Stimulated activated CD8-positive, alpha-beta memory T cell treated with anti-CD3 and anti-CD28 coated beads, Interleukin-2, amount 100 ng/mL, for 48 hours (primary cell): ENCODE data around the gene WDFY4.

ENCODE experiments used
- DNase-seq, 2 donors: peaks; one replicate each; pipeline ENCODE4 v3.0.0-alpha.2; 2020; ENCODE audit warnings: low read depth in 2 of 2

Gene WDFY4

DNA sequence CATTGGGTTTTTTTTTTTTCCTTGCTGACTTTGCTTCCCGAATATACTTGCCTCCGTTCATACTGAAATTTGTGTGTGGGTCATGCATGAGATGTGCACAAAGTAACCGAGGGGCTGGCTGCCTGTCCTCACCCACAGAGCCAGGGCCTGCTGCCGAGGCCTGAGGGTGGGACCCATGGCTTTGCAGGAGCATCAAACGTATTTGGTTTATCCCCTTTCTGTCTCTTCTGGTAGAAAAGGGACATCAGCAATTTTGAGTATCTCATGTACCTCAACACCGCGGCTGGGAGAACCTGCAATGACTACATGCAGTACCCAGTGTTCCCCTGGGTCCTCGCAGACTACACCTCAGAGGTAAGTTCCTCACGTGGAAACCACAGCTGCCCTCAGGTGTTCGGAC is 258.4 kb downstream of the WDFY4 start:
- DNase-seq: no peak

DNA sequence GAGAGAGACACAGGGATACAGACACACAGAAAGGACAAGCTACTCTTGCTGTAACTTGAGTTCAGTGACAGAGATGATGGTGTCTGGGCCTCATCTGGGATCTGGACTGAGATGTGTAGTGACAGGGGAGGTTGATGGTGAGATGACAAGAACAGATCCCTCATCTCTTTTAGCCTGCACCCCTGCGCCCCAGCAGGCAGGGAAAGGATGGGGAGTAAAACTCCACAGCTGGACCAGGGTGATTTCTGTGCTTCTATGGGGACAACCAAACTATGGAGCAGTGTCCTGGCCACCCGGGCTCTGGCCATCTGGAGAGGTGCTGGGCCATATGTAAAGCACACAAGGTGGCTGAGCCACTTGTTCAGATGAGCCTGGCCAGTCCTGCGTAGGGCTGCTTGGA is 259.5 kb downstream of the WDFY4 start:
- no peak for DNase-seq

DNA sequence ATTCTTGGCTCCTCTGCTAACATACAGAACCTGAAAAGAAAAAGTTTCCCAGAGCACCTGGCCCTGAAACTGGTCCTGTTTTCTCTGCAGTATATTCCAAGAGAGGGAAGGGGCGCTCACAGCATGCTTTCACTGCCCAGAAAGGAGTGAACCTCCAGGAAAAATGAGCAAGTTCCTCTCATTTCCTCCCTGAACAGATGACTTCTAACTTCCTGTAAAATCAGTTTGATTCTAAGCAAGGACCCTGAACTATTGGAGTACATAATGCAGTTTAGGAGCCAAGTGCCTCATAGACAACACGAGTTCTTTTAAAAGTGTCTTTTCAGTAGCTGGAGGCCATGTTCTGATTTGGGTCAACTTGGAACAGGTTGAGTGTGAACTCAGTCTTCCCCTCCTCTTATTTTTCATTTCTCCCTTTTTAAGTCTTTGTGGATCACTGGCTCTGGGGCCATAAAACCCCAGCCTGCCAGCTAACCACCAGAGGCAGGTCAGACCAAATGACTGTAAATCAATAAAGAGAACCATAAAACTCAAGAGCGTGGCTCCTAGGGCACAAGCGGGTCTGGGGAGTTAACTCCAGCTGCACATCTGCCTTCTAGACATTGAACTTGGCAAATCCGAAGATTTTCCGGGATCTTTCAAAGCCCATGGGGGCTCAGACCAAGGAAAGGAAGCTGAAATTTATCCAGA is 260.9 kb downstream of the WDFY4 start:
- DNase-seq: no peak

DNA sequence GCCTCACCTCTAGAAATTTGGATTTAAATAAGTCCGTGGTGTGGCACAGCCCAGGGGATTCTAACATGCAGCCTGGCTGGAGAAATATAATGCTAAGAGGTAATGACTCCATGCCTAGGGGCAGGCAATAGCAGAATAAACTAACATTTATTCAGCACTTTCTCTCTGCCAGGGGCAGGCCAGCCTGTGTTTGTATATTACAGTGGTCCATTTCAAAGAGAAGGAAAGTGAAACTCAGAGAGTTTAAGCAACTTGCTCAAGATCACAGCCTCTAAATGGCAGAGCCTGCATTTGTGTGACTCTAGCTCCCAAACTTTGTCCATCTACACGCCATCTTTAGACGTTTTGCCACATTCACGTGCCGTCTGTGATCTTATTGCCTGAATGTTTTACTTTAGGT is 261.7 kb downstream of the WDFY4 start:
- DNase-seq: no peak

DNA sequence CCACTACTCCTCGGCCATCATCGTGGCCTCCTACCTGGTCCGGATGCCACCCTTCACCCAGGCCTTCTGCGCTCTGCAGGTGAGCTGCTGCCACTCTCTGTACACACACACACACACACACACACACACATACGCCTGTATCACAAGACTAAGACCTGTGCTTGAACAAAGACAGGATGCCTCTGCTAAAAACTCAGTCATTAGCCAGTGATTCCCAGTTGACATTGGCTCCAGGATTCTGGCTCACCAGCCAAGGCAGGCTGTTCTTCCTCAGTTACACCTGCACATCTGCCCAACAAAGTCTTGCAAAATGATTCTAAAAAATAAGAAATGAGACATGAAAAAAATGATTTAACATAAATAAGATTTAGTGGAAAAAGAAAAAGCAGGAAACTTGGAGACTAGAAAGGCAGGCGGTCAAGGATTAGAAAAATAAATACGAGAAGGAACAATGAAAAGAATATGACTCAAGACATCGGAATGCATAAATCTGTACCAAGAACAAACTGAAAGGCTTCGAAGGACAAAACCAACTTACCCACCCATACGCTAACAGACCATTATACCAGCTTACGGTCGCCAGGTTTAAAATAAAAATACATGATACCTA is 262.3 kb downstream of the WDFY4 start:
- no peak for DNase-seq

DNA sequence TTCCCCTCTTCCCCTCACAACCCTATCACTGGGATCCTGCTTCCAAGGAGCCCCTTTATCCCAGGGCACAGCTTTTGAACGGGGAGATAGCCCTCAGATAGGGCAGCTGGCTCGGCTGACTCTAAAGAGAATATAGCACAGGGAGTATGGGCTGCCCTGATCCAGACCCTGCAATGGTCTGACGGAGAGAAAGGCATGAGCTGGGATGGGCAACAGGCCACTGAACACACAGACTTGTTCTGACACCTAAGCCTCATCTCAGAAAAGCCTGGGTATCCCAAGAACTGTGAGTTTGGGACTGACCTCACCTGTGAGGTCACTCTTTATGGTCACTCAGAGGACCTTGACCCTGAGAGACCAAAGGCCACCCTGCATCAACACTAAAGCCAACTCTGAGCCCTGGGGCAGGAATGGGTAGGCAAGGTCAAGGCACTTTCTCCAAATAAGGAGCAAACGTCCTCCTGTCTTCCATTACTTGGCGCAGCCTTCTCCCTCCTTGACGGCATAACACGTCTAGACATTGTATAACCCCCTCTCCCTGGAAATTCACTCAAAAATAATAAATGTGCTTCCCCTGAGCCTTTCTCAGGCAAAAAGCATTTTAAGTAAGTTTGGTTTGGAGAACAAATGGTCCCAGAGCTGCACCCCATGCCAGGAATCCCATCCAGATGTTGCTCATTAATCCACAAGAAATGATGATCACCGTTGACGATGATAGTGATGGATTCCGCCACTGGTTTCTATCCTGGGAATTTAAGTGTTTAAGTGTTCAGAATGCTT is 263.2 kb downstream of the WDFY4 start:
- DNase-seq: no peak

DNA sequence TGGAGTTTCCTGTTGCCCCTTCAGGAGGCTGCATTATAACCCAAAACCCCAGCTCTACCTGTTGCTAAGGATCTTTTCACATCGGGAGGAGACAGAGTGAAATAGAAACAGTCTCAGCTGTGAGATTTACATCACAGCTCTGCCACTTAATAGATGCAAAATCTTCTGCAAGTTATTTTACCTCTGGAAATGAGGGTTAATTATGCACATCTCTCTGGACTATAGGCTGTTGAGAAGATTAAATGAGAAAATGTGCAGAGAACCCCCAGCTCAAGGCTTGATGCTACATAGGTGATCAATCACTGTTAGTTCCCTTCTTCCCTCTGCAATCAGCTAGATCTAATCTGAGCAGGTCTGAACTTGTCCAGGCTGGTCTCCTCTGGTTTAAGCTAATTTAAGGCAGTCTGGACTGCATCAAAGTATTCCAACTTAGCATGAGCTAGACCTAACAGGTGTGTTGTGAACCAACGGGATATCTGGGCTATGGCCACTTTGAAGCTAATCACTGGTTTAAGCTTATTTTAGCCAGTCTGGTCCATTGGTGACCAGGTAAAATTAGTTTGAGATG is 263.9 kb downstream of the WDFY4 start:
- DNase-seq: no peak

DNA sequence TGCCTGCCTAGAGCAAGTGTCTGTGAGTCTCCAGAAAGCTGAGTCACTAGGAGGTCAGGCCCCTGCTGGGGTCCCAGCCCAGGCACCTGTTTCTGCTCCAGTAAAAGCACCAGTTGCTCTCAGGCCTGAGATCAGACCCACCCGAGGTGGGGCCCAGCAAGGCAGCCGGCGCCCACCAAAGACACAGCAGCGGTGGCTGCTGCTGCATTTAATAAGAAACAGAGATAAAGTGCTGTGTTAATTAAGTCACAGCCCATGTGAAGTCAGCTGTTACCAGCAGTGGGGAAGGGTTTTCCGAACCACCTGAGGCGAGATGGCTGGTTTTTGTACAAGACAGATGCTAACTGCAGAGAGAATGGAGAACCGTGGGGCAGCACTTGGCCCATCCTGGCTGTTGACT is 267.0 kb downstream of the WDFY4 start:
- DNase-seq: no peak

DNA sequence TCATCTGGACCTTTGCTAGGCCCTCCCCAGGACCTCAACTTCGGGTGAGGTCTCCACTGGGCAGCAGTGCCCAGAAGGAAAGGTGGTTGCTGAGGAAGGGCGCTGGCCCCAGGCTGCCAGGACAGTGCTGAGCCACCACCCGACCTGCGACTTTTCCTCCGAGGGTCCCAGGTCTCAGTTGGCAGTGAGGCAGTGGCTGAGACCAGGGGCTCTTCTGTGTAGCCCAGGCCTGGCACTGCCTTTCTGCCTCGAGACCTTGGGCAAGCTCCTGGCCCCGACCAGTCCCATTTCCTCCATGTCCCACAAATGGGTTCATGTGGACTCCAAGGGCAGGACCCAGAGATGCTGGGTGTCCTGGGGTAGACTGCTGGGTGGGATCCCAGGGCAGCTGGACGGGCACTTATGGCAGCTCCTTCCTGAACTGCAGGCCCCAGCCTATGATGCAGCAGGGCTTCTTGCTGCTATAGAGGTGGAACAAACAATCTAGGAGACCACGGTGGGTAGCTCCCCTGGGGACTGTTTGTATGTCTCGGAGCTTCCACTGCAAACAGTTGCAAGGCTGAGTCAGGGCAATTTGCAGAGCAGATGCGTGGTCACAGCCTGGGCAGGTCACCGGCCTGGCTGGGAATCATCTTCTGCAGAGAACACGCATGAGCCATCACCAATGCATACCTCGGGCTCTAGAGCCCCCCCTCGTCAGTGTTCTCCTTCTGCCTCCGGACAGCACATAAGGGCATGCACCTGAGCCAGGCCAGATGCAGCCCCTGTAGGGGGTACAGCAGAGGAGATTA is 272.9 kb downstream of the WDFY4 start:
- no peak for DNase-seq

DNA sequence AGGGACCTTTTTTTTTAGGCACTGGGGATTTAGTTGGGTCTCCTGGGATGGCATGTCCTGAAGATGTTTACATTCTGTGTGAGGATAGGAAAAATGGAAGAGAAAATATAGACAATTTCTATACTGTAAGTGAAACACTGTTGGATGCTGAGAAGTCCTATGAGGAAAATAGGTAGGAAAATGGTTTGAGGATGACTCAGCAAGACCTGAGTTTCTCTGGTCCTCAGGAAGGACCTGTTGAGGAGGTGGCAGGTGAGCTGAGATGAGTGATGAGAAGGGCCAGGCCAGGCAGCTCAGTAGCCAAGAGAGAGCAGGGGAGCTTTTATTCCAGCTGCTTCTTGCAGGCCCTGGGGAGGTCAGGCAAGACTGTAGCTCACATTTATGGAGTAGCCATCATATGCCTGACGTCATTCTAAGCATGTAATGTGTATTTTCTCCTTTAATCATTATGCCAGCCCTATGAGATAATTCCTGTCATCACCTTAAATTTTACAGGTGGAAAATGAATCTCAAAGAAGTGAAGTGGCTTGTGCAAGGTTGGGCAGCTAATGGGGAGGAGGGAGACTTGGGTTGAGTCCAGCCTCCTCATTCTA is 274.0 kb downstream of the WDFY4 start:
- DNase-seq: no peak

DNA sequence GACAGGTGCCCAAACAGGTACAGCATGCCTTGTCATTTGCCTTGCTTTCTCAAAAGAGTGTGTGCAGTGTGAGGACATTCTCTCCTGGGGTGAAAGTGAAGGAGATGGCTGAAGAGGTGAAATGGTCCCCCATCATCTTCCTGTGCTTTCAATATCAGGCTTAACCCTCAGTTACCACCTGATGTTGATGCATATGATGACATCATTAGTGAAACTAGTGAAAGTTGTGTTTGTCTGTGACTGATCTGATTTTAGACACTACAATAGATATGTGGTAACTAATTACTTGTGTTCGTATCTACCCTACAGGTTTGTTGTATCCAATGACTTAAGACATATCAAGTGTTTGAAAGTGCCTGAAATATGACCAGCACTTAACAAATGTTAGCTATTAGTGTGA is 279.4 kb downstream of the WDFY4 start:
- no peak for DNase-seq

DNA sequence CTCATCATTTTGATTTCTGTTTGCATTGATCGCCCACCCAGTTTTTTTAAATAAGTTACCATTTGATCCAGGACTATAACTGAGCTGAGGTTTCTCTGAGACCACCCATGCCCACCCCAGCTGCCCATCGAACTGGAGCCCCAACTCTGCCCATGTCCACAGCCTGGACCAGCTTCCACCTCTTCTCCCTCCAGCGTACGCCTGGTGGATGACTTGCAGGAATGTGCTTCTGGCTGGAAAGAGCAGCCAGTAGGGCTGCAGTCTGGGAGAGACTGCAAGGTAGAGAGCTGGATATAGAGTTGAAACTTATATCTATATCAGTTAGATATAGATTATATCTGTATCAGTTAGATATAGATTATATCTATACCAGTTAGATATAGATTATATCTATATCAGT is 280.8 kb downstream of the WDFY4 start:
- DNase-seq: no peak

DNA sequence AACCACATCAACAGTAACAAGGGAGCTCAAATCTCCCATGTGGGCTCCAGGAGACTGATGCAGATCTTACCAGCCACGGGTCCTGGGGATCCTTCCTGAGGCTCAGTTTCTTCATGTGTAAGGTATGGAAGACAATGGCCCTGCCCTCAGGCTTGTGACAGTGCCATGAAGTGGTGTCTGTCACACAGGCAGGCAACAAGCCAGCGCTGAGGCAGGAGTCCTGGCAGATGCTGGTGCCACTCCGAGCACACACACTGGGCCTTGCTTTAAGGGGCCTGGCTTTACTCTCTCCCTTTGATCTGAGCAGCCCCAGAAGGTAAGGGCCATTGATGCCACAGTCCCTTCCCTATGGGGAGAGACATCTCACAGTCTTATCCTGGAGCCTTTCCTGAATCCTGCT is 283.4 kb downstream of the WDFY4 start:
- DNase-seq: no peak

DNA sequence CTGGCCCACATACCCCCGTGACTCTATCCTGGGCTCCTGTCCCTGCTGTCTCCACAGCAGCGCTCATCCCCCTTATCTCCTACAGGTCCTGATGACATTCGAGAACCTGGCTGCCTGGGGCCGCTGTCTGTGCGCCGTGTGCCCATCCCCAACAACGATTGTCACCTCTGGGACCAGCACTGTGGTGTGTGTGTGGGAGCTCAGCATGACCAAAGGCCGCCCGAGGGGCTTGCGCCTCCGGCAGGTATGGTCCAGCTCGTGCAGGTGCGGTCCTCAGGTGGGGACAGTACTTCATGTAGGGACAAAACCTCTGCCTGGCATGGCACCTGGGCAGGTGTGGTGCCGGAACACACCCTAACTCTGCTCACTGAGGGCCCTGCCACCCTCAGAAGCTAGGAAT is 285.4 kb downstream of the WDFY4 start:
- DNase-seq: no peak

DNA sequence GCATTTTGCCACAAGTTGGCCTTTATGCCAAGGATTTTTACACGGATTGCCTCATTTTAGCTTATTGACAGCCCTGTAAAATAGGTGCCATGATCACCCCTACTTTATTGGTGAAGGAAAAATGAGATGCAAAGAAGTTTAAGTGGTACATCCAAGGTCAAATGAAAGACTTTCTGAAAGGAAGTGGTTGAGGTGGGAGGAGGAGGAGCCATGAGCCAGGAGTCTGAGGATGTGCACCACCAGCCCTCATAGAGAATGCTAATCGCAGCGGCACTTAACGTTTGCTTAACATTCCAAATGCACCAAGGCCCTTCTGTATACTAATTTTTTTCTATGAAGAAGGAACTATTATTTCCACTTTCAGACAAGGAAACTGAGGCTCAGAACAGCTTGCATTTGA is 286.0 kb downstream of the WDFY4 start:
- DNase-seq: no peak

DNA sequence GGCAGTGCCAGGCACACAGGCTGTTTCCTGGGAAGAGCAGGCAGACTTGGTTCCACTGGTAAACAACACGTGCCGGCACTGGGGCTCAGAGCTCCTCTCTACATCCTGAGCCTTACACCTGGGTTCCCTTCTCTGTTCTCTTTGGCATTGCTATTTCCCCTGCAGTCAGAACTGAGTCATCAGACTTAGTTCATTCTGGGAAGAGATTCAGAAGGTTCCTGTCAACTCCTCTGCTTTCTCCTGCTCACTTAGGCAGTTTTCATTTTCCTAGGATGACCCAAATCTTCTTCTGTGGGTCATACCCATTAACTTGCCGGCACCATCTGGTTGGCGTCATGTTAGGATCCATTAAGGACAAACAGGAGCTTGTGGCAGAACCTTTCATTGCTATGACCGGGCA is 288.4 kb downstream of the WDFY4 start:
- DNase-seq: no peak

DNA sequence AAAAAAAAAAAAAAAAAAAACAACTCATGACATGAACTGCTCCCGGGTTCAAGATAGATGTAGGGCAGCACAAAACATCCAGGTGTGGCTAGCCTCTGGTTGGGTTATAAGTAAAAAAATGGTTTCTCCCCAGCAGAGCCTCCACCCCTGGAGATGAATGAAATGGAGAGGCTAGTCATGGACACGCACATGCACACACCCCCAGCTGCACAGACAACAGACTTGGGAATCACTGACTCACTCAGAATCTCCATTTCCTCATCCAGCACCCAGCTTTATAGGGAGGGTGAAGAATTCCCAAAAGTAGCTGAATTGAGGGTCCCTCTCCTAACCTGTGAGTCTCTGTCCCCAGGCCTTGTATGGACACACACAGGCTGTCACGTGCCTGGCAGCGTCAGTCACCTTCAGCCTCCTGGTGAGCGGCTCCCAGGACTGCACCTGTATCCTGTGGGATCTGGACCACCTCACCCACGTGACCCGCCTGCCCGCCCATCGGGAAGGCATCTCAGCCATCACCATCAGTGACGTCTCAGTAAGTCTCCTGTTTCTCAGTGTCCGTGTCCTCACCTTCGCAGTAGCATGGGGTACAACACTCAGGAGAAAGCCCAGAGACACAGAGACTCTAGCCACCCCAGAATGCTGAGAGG is 290.0 kb downstream of the WDFY4 start:
- no peak for DNase-seq

DNA sequence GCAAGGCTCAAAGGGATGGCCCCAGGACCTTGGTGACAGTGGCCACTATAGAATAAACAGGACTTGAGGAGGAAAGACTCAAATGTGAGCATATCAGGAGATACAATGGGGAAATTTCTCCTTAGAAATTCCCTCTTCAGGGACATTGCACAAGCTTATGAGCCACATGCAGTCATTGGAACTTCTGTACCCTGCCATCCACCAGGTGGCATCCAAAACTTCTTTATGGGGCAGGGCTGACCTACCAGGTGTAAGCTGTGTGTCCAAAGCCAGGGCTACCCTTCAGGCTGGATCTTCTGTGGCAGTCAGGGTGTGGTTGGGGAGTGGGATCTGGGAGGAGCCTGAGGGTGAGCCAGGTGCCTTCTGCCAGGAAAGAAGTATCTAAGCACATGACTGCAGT is 291.5 kb downstream of the WDFY4 start:
- DNase-seq: no peak

DNA sequence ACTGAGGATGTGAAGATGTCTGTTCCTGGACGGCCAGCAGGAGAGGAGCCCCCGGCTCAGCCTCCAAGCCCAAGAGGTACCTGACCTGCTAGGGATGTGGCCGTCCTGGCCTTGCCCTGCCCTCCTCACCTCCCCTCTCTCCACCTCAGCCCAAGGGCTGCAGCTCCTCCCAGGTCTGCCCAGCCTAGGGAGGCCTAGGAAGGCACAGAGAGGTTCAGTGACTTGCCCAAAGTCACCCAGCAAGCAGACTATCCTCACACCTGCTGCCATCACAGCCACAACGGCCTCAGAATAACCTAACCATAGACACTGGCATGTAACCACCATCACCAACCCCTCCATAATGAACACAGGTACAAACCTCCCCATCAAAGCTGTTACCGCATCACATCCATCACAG is 293.6 kb downstream of the WDFY4 start:
- DNase-seq: no peak

DNA sequence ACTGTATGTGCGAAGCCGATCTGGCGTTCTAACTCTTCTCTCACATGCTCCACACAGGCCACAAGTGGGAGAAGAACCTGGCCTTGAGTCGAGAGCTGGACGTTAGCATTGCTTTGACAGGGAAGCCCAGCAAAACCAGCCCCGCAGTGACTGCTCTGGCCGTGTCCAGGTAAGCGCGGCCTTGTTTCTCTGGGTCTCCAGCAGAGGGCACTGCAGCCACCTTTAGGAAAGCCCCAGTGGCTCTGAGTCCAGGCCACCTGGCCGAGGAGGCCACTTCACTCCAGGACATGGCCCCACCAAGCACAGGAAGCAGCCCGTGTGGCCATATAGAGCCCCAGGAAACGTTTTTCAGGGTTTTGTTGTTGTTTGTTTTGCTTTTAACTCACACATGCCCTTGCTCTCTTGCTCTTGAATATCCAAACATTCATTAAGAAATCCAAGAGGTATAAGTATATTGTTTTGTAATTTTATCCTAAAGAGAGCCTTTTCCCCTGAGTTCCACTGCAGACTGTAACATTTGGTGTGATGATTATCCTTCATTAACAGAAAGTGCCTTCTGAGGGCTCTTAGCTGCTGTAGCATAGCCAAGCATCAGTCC is 296.7 kb downstream of the WDFY4 start:
- peak; percentile 21 to 23 for DNase-seq

DNA sequence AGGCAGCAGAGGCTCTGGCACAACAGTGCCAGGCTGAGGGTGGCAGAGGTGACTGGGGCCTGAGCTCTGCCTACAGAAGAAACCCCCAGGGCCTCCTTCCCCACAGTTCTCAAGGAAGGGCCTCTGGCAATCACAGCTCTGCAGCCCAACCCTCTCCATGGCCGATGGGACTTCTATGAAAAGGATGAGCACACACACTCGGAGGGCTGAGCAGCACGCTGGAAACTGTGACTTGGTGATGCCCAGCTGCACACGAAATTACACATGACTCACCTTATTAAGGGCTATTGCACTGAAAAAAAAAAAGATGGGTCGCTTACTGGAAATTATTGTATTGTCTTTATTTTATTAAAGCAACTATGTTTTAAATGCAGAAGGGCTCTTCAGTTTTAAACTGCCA is 297.9 kb downstream of the WDFY4 start:
- DNase-seq: no peak
